Measurements from ENCODE around the gene SATB1.
A peak's percentile ranks its signal among the peaks of the same experiment; 100 is the strongest.
"Not testable (repeated sequence)": the region's sequence is repeated elsewhere in the genome, so short reads cannot be mapped to it uniquely, and the experiment has no call there.

The SATB1 gene

GRCh38 chr3:18424729-18425640 lies at the start of gene SATB1:
TSS of gene SATB1 (minus strand) at chr3:18425339. CDS start at chr3:18420967, 4,372 bp downstream.
- peak; percentile 58 to 80 for DNase-seq

- no peak for DNase-seq
Observed at GRCh38 chr3:18474202-18474601, 49.1 kb upstream of the SATB1 start.

- no peak for DNase-seq
Observed at GRCh38 chr3:18469775-18470174, 44.6 kb upstream of the SATB1 start.

GRCh38 chr3:18466136-18466535 lies 41.0 kb upstream of the SATB1 start:
- DNase-seq: no peak

GRCh38 chr3:18454766-18455165 lies 29.6 kb upstream of the SATB1 start:
- no peak for DNase-seq

- not testable (repeated sequence) for DNase-seq
Observed at GRCh38 chr3:18449618-18450017, 24.5 kb upstream of the SATB1 start.

GRCh38 chr3:18447720-18448119 lies 22.6 kb upstream of the SATB1 start:
- no peak for DNase-seq

- no peak for DNase-seq
Observed at GRCh38 chr3:18446149-18446825, 21.1 kb upstream of the SATB1 start.

- DNase-seq: peak in 1 of 2 experiments; percentile 4
Observed at GRCh38 chr3:18445401-18446148, 20.4 kb upstream of the SATB1 start.

- DNase-seq: peak; percentile 17 to 57
Observed at GRCh38 chr3:18444595-18445400, 19.7 kb upstream of the SATB1 start.

GRCh38 chr3:18443665-18444594 lies 18.8 kb upstream of the SATB1 start:
- peak in 1 of 2 experiments; percentile 17 for DNase-seq

GRCh38 chr3:18442756-18443664 lies 17.9 kb upstream of the SATB1 start:
- peak in 1 of 2 experiments; percentile 16 for DNase-seq

- DNase-seq: no peak
Observed at GRCh38 chr3:18441551-18441950, 16.4 kb upstream of the SATB1 start.

- DNase-seq: no peak
Observed at GRCh38 chr3:18440066-18440722, 15.1 kb upstream of the SATB1 start.

GRCh38 chr3:18439281-18439680 lies 14.1 kb upstream of the SATB1 start:
- DNase-seq: no peak

GRCh38 chr3:18438586-18438985 lies 13.4 kb upstream of the SATB1 start:
- DNase-seq: no peak

GRCh38 chr3:18436213-18436612 lies 11.1 kb upstream of the SATB1 start:
- no peak for DNase-seq

GRCh38 chr3:18434711-18435110 lies 9.6 kb upstream of the SATB1 start:
- DNase-seq: no peak

- DNase-seq: no peak
Observed at GRCh38 chr3:18432752-18433151, 7.6 kb upstream of the SATB1 start.

- DNase-seq: no peak
Observed at GRCh38 chr3:18431266-18431665, 6.1 kb upstream of the SATB1 start.

Measured in NCI-H524 (cell line).